ENCODE measurements around the gene GRK2. TPM values are rescaled to one million over a fixed set of nuclear protein-coding genes. Genes with fewer than 3 reads are reported as not detected.
A peak's percentile ranks its signal among the peaks of the same experiment; 100 is the strongest.
"Not testable (repeated sequence)": the region's sequence is repeated elsewhere in the genome, so short reads cannot be mapped to it uniquely, and the experiment has no call there.

GRK2 gene
- total RNA-seq, 4 donors from 2014 or later = 104 to 294 (median 160) TPM

DNA sequence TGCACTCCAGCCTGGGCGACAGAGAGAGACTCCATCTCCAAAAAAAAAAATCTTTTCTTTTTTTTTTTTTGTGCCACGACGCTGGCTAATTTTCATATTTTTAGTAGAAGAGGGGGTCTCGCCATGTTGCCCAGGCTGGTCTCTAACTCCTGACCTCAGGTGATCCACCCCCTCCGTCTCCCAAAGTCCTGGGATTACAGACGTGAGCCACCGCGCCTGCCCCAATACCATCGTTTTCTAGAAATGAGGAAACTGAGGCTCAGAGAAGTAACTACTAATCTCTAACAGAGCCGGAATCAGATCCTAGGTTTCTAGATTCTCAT lies 50.6 kb downstream of the GRK2 start:
- in situ Hi-C loops (cut with MboI; ENCODE audit: low pct_ligation_motif_present in 1 of 4, low pct_unique_long_range_greater_than_20kb in 1 of 4, low sequenced_read_pairs in 3 of 4) = loop anchor here in 1 of 4 donors (5.0 kb wide), 1 partner anchor 50 kb away; the partner anchor contains the start of gene GRK2

DNA sequence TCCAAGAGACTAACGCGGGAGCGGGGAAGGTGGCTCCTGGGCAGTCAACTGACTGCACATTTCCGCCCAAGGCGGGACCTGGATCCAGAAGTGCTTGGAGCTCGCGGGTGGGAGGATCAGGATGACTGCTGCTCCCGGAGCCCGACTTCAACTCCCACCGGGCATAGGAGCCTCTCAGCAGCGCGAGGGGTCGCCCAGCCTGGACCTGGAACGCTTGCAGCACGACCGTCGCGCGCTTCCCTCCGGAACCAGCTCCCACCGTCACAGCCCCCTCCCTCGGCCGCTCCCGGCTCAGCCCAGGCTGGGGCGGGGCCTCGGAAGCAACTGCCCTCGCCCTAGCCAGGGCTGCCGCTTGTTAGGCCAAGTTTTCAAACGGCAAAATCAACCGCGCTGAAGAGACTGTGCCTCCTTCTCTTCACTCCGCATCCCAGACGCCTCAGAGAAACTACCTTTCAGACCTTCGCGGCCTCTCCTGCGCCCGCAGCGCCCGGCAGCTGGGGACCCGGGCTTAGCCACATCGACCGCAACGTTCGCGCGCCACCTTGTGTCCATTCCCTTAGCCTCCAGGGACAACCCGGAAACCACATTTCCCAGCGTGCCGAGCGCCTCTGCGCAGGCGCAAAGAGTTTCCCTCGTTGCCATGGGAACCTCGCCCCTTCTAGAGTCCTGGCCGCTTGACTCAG lies 51.1 kb downstream of the GRK2 start:
- in situ Hi-C loops (cut with MboI; ENCODE audit: low pct_ligation_motif_present in 1 of 4, low pct_unique_long_range_greater_than_20kb in 1 of 4, low sequenced_read_pairs in 3 of 4) = loop anchor here in 1 of 4 donors (5.0 kb wide), 1 partner anchor 50 kb away; the partner anchor contains the start of gene GRK2

More for the DNA sequence above, 50.6 kb downstream of the GRK2 start:
- Histone ChIP-seq H3K36me3 (no peaks in the 10 kb centered on the region), H3K27me3 (no peaks in the 10 kb centered on the region), H3K9me3 (no peaks in the 10 kb centered on the region), H3K4me1 (peaks cover 14 to 43% (median 33%) of the 10 kb centered on the region in 4 donors), H3K4me3 (peak overlapping the region; percentile 51 to 96 (median 88)), H3K27ac (peak overlapping the region; percentile 97 to 99 (median 97))
- no peak for TF ChIP-seq EP300 (IDR thresholded peaks at IDR 0.05; ENCODE audit: low read depth)
- TF ChIP-seq POLR2A (IDR thresholded peaks at IDR 0.05) = no peak
- no peak for TF ChIP-seq POLR2AphosphoS5 (IDR thresholded peaks at IDR 0.05)
- TF ChIP-seq, protein P1, sequence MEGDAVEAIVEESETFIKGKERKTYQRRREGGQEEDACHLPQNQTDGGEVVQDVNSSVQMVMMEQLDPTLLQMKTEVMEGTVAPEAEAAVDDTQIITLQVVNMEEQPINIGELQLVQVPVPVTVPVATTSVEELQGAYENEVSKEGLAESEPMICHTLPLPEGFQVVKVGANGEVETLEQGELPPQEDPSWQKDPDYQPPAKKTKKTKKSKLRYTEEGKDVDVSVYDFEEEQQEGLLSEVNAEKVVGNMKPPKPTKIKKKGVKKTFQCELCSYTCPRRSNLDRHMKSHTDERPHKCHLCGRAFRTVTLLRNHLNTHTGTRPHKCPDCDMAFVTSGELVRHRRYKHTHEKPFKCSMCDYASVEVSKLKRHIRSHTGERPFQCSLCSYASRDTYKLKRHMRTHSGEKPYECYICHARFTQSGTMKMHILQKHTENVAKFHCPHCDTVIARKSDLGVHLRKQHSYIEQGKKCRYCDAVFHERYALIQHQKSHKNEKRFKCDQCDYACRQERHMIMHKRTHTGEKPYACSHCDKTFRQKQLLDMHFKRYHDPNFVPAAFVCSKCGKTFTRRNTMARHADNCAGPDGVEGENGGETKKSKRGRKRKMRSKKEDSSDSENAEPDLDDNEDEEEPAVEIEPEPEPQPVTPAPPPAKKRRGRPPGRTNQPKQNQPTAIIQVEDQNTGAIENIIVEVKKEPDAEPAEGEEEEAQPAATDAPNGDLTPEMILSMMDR (IDR thresholded peaks at IDR 0.05) = no peak
- intact Hi-C loops (cut with DNase I; ENCODE audit: low total_unique reads) = loop anchor here (2.0 kb wide), 1 partner anchor 50 kb away; the partner anchor contains the start of gene GRK2
- 0 to 1% methylated on average over 4 to 10 of the region's 10 CpGs for WGBS, 2 donors (ENCODE audit: low coverage in 1 of 2)
- no peak for DNase-seq

DNA sequence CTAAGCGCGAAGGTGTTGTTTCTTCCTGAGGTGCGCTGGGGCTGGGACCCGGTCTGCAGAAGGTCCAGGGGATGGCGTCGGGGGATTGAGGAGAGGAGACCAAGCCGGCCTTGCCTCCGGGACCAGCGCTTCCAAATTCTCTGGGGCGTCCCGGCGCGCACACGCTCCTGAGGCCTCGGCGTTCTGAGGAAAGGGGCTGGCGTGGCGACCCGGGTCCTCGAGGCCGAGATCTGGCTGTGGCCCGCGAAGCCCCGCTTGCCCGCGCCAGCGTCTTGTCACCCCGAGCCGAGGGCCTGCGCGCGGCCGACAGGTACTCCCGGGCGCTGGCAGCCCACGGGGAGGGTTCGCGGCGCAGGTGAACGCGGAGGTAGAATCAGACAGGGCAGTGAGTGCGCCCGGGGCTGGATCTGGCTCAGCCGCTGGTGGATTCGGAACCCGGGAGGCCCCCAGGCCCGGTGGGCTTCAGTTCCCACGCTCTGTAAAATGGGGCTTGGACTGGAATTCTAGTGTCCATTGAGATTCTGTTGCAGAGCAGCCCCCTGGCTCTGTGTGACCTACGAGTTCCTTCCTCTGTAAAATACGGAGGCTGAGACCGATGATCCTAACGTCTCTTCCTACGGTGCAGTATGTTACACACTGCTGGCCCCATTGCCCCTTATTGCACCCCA lies 51.7 kb downstream of the GRK2 start:
- 1% methylated on average over 29 of the region's 53 CpGs; no CpG with 5 or more reads in 1 of the 2 donors for WGBS, 2 donors (ENCODE audit: low coverage in 1 of 2)
- Histone ChIP-seq H3K36me3 (no peaks in the 10 kb centered on the region), H3K27me3 (no peaks in the 10 kb centered on the region), H3K27ac (peak overlapping the region; percentile 97 to 99 (median 97)), H3K9me3 (no peaks in the 10 kb centered on the region), H3K4me3 (peak overlapping the region; percentile 51 to 96 (median 88)), H3K4me1 (peaks cover 11 to 32% (median 27%) of the 10 kb centered on the region in 4 donors)
- TF ChIP-seq POLR2A (IDR thresholded peaks at IDR 0.05) (no peak), POLR2AphosphoS5 (IDR thresholded peaks at IDR 0.05) (no peak), EP300 (IDR thresholded peaks at IDR 0.05; ENCODE audit: low read depth) (no peak)
- in situ Hi-C loops (cut with MboI; ENCODE audit: low pct_ligation_motif_present in 1 of 4, low pct_unique_long_range_greater_than_20kb in 1 of 4, low sequenced_read_pairs in 3 of 4) (loop anchor here in 1 of 4 donors (5.0 kb wide), 1 partner anchor 51 kb away; the partner anchor contains the start of gene GRK2), intact Hi-C loops (cut with DNase I; ENCODE audit: low total_unique reads) (loop anchor here (2.0 kb wide), 1 partner anchor 51 kb away; the partner anchor contains the start of gene GRK2)
- DNase-seq = peak; percentile 54

More for the DNA sequence above, 51.1 kb downstream of the GRK2 start:
- intact Hi-C loops (cut with DNase I; ENCODE audit: low total_unique reads) = loop anchor here (2.0 kb wide), 1 partner anchor 51 kb away; the partner anchor contains the start of gene GRK2
- Histone ChIP-seq H3K27me3 (no peaks in the 10 kb centered on the region), H3K36me3 (no peaks in the 10 kb centered on the region), H3K27ac (peak overlapping the region; percentile 97 to 99 (median 97)), H3K4me3 (peak overlapping the region; percentile 51 to 96 (median 88)), H3K9me3 (no peaks in the 10 kb centered on the region), H3K4me1 (peaks cover 14 to 39% (median 31%) of the 10 kb centered on the region in 4 donors)
- 1% methylated on average over 46 of the region's 55 CpGs; no CpG with 5 or more reads in 1 of the 2 donors for WGBS, 2 donors (ENCODE audit: low coverage in 1 of 2)
- DNase-seq = peak; percentile 98
- TF ChIP-seq, protein P1 (IDR thresholded peaks at IDR 0.05) = peak; percentile 90 to 100 (median 93)
- TF ChIP-seq POLR2A (IDR thresholded peaks at IDR 0.05) = peak; percentile 89
- TF ChIP-seq EP300 (IDR thresholded peaks at IDR 0.05; ENCODE audit: low read depth) = no peak
- peak in 2 of 3 donors; percentile 78 to 88 for TF ChIP-seq POLR2AphosphoS5 (IDR thresholded peaks at IDR 0.05)

DNA sequence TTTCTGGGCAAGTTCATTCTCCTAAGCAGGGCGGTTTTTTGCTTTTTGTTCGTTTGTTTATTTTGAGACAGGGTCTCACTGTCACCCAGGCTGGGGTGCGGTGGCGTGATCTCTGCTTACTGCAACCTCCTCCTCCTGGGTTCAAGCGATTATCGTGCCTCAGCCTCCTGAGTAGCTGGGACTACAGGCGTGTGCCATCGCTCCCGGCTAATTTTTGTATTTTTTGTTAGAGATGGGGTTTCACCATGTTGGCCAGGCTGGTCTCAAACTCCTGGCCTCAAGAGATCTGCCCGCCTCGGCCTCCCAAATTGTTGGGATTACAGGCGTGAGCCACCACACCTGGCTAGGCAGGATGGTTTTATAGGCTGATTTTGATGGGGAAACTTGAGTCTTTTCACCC lies 52.6 kb downstream of the GRK2 start:
- WGBS, 2 donors (ENCODE audit: low coverage in 1 of 2) = 85 to 90% methylated on average over 8 to 12 of the region's 12 CpGs
- H3K27ac ChIP-seq; H3K9me3 ChIP-seq; intact Hi-C loops (cut with DNase I; ENCODE audit: low total_unique reads); H3K36me3 ChIP-seq; H3K27me3 ChIP-seq; DNase-seq: not testable (repeated sequence)
- Histone ChIP-seq H3K4me3 (peak overlapping the region in 1 of 4 donors; percentile 96), H3K4me1 (peaks cover 3 to 27% (median 22%) of the 10 kb centered on the region in 4 donors)
- in situ Hi-C loops (cut with MboI; ENCODE audit: low pct_ligation_motif_present in 1 of 4, low pct_unique_long_range_greater_than_20kb in 1 of 4, low sequenced_read_pairs in 3 of 4) = loop anchor here in 1 of 4 donors (5.0 kb wide), 1 partner anchor 52 kb away; the partner anchor contains the start of gene GRK2

DNA sequence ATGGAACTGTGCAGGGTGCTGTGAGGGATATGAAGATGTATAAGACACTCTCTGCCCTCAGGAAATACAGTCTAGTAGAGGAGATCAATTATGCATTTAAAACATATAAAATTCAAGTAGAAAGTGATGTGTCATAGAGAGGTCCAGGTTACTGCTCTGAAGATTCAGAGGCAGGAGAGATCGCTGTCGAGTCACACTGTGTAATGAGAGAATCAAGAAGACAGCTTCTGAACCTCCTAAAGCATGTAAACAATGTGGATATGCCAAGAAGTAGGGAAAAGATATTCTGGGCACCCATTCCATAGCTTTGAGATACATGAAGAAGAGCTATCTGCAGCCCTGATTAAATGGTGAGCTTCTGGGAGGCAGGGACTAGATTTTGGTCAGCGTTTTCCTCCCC lies 53.7 kb downstream of the GRK2 start:
- DNase-seq = no peak
- intact Hi-C loops (cut with DNase I; ENCODE audit: low total_unique reads) = no loop called here
- in situ Hi-C loops (cut with MboI; ENCODE audit: low pct_ligation_motif_present in 1 of 4, low pct_unique_long_range_greater_than_20kb in 1 of 4, low sequenced_read_pairs in 3 of 4) = no loop called here
- Histone ChIP-seq H3K36me3 (no peaks in the 10 kb centered on the region), H3K4me1 (peaks cover 0 to 27% (median 22%) of the 10 kb centered on the region in 4 donors), H3K27me3 (no peaks in the 10 kb centered on the region), H3K9me3 (no peaks in the 10 kb centered on the region), H3K27ac (no peak overlapping the region), H3K4me3 (no peak overlapping the region)
- whole genome bisulfite sequencing, 2 donors (ENCODE audit: low coverage in 1 of 2) = 72 to 79% methylated on average over 3 of the region's 3 CpGs
- TF ChIP-seq EP300 (IDR thresholded peaks at IDR 0.05; ENCODE audit: low read depth) (no peak), POLR2AphosphoS5 (IDR thresholded peaks at IDR 0.05) (no peak), POLR2A (IDR thresholded peaks at IDR 0.05) (no peak)
- TF ChIP-seq, protein P1 (IDR thresholded peaks at IDR 0.05) = no peak
